ENCODE data around the gene DNMT1.

- no peak for TF ChIP-seq CTCF (IDR thresholded peaks at IDR 0.05)
- no peak for TF ChIP-seq POLR2A (IDR thresholded peaks at IDR 0.05)
Observed at GRCh38 chr19:10235003-10235402, 40.2 kb upstream of the DNMT1 start.
